GM08714 (cell line): Measurements from ENCODE around the gene PLSCR4.
"Not testable (repeated sequence)": the region's sequence is repeated elsewhere in the genome, so short reads cannot be mapped to it uniquely, and the experiment has no call there.

Experiments used
- H3K4me3 ChIP-seq: fragments of 200-500 bp; sonication (Bioruptor generic); 2 replicates; pipeline ENCODE4 v1.5.1; 2014; ENCODE audit warnings: mild to moderate bottlenecking, low read length, inconsistent platforms
- ZNF274 ChIP-seq: IDR thresholded peaks from 2 replicates; pipeline ENCODE4 v1.6.1; 2012; ENCODE audit warnings: mild to moderate bottlenecking, low read depth, low read length

The PLSCR4 gene

GRCh38 chr3:146265720-146266119 is 14.8 kb upstream of the PLSCR4 start:
- no peak overlapping the region for H3K4me3 ChIP-seq
- TF ChIP-seq ZNF274: no peak

- no peak for TF ChIP-seq ZNF274
- H3K4me3 ChIP-seq: no peak overlapping the region
Observed at GRCh38 chr3:146262371-146263110, 11.6 kb upstream of the PLSCR4 start.

GRCh38 chr3:146259880-146260589 is 9.1 kb upstream of the PLSCR4 start:
- H3K4me3 ChIP-seq: no peak overlapping the region
- no peak for TF ChIP-seq ZNF274

DNA sequence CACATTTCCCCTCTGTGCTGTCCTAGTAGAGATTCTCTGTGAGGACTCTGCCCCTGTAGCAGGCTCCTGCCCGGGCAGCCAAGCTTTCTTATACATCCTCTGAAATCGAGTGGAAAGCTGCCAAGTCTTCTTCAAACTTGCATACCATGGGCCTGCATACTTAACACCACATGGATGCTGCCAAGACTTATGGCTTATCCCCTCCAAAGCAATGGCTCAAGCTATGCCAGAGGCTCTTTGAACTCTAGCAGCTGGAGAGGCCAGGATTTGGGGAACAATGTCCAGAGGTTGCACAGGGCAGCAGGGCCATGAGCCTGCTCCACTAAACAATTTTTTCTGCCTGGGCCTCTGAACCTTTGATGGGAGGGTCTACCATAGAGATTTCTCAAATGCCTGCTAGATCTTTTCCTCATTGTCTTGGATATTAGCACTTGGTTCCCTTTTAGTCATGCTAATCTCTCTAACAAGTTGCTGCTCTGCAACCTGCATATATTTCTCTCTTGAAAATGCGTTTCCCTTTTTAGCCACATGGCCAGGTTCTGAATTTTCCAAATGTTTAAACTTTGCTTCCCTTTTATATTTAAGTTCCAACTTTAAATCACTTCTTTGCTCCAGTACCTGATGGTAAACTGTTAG is 6.1 kb upstream of the PLSCR4 start:
- no peak overlapping the region for H3K4me3 ChIP-seq
- no peak for TF ChIP-seq ZNF274

DNA sequence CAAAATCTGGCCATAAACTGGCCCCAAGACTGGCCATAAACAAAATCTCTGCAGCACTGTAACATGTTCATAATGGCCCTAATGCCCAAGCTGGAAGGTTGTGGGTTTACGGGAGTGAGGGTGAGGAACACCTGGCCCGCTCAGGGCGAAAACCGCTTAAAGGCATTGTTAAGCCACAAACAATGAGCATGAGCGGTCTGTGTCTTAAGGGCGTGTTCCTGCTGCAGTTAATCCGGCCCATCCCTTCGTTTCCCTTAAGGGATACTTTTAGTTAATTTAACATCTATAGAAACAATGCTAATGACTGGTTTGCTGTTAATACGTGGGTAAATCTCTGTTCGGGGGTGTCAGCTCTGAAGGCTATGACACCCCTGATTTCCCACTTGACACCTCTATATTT is 1.5 kb upstream of the PLSCR4 start:
- H3K4me3 ChIP-seq: not testable (repeated sequence)

GRCh38 chr3:146249921-146250320 is 984 bp downstream of the PLSCR4 start:
- no peak overlapping the region for H3K4me3 ChIP-seq
- TF ChIP-seq ZNF274: no peak

DNA sequence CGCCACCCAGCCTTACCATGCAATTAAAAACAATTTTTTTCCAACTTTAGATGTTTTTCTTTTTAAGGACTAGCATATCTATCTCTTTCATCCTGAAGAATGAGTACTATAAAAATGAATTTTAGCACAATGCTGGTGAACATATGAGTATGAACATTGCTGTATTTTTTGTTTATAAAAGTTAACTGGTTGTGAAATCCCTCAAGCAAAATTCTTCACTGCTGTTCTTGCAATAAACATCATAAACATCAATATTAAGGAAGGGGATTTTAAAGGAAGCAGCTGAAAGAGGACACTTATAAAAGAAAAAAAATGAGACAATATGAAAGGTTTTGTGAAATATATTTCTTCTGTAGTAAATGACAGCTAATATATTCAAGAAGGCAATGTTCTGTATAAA is 3.0 kb downstream of the PLSCR4 start:
- no peak for TF ChIP-seq ZNF274
- no peak overlapping the region for H3K4me3 ChIP-seq

GRCh38 chr3:146246526-146246925 is 4.4 kb downstream of the PLSCR4 start:
- no peak overlapping the region for H3K4me3 ChIP-seq
- no peak for TF ChIP-seq ZNF274

DNA sequence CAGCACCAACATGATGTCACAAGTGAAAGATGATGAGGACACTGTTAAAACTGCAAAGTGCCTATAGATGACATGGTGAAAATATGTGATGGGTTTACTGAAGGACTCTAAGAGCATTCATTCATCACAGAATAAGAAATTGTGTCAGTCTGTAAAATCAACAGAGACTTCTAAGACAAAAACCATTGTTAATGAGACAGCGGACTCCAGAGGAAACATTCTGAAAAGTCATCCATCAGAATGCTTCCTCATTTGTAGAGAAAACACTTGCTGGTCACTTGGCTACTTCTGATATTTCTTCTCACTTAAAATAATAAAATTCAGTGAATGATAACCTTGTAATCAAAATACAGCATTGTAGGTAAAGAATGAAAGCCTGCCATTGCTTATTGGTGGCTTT is 7.3 kb downstream of the PLSCR4 start:
- no peak overlapping the region for H3K4me3 ChIP-seq
- TF ChIP-seq ZNF274: no peak

DNA sequence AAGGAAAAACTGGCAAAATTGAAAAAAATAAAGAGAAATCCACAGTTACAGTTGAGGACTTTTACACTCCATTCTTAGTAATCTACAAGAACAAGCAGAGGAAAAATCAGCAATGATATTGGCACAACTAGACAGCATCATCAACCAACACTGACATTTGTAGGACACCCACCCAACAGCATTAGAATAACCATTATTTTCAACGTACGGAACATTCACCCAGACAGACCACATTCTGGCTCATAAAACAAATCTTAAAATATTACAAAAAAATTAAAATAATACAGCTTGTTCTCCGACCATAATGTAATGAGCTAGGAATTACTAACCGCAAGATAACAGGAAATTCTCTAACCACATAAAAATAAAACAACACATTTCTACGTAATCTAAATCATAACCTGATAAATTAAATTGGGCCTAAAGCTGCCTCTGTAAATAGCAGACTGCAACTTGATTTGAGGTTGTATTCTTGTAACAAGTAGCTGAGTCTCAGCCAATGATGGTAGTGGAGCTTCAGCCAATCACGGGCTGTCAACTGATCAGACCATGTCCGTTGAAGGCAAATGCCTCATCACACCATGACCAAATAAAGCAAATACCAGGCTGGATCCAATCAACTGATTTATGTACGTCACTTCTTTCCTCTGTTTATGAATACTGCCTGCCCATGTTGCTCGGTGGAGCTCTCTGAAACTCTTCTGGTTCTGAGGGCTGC is 9.2 kb downstream of the PLSCR4 start:
- H3K4me3 ChIP-seq: no peak overlapping the region
- TF ChIP-seq ZNF274: no peak

- H3K4me3 ChIP-seq: no peak overlapping the region
- no peak for TF ChIP-seq ZNF274
Observed at GRCh38 chr3:146233487-146233886, 17.4 kb downstream of the PLSCR4 start.

- no peak overlapping the region for H3K4me3 ChIP-seq
- TF ChIP-seq ZNF274: no peak
Observed at GRCh38 chr3:146227486-146227885, 23.4 kb downstream of the PLSCR4 start.

GRCh38 chr3:146226881-146227280 is 24.0 kb downstream of the PLSCR4 start:
- H3K4me3 ChIP-seq: no peak overlapping the region
- no peak for TF ChIP-seq ZNF274

- not testable (repeated sequence) for H3K4me3 ChIP-seq
Observed at GRCh38 chr3:146225458-146225857, 25.4 kb downstream of the PLSCR4 start.
